Measurements from ENCODE around the gene PCDHGA8.

DNA sequence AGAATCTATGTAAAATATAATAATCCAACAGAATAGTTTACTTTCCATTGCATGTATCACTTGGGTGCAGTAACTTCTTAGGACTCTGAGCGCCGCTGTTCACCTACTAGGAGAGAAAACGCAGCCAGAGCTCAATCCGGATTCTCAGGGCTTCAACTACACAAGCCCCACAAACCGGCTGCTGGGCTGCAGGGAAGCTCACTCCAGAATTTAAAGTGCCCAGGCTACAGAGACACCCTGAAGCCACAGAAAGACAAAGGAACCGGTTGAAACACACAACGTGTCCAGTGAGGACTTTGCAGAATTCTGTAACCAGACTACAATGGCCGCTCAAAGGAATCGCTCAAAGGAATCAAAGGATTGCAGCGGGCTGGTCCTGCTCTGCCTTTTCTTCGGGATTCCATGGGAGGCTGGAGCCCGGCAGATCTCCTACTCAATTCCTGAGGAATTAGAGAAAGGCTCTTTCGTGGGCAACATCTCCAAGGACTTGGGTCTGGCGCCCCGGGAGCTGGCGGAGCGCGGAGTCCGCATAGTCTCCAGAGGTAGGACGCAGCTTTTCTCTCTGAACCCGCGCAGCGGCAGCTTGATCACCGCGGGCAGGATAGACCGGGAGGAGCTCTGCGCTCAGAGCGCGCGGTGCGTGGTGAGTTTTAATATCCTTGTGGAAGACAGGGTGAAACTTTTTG lies 20.6 kb downstream of the PCDHGA8 start, which contains the start of gene PCDHGA10:
- no peak for TF ChIP-seq GATA3 (IDR thresholded peaks at IDR 0.05; ENCODE audit: low read depth, low read length)
- no peak for TF ChIP-seq GATA2 (IDR thresholded peaks at IDR 0.05; ENCODE audit: low read depth, low read length)

Measured in SH-SY5Y (cell line).